OCI-LY1 (cell line): ENCODE measurements around the gene CTNND1.

ENCODE experiments used
- CTCF ChIP-seq: fragments of 200-600 bp; sonication (generic), shearing (Covaris generic); IDR thresholded peaks from 2 replicates; pipeline ENCODE4 v1.5.1; 2017; ENCODE audit warnings: mild to moderate bottlenecking, antibody characterized with exemption, low read length, moderate library complexity, mixed read lengths
- EZH2 ChIP-seq: fragments of 200-600 bp; sonication (generic), shearing (Covaris generic); IDR thresholded peaks from 2 replicates; pipeline ENCODE4 v1.8.0; 2017; ENCODE audit warnings: borderline replicate concordance, mixed run types, mild to moderate bottlenecking, antibody characterized with exemption, low read length, moderate library complexity, mixed read lengths

GRCh38 chr11:57761301-57762234 lies at the start of gene CTNND1:
- TF ChIP-seq CTCF (no peak), EZH2 (no peak)
